GM21360 (cell line): ENCODE data around the gene TMEM236.
"Not testable (repeated sequence)": the region's sequence is repeated elsewhere in the genome, so short reads cannot be mapped to it uniquely, and the experiment has no call there.

Experiments used
- ATAC-seq: cut with Tn5 transposase; IDR thresholded peaks from one replicate; pipeline ENCODE4 v1.9.1; 2021; ENCODE audit warnings: mild to moderate bottlenecking, moderate library complexity; ENCODE audit not compliant: unreplicated experiment

The TMEM236 gene

GRCh38 chr10:17751781-17752445 lies at the start of gene TMEM236:
TMEM236 (plus strand) TSS chr10:17752201; CDS start chr10:17752296, 95 bp downstream.
- ATAC-seq, result no peak

GRCh38 chr10:17703706-17704105 lies 48.3 kb upstream of the TMEM236 start:
- no peak for ATAC-seq

DNA sequence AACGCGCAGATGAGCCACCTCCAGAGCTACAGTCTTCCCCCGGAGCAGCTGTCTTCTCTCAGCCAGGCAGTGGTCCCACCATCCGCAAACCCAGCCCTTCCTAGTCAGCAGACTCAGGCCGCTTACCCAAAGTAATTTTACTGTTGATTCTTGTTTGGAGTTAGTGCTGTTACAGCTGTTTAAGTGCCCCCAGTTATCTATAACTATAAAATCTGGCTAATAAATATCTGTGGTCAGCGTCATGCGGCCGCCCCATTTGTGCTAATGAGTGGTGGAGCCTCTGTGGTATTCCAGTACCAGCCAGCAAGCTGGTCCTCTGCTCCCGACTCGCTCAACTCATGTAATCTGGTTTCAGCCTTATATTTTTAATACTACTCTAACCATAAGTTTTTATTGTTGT lies 43.2 kb upstream of the TMEM236 start:
- ATAC-seq, result no peak

DNA sequence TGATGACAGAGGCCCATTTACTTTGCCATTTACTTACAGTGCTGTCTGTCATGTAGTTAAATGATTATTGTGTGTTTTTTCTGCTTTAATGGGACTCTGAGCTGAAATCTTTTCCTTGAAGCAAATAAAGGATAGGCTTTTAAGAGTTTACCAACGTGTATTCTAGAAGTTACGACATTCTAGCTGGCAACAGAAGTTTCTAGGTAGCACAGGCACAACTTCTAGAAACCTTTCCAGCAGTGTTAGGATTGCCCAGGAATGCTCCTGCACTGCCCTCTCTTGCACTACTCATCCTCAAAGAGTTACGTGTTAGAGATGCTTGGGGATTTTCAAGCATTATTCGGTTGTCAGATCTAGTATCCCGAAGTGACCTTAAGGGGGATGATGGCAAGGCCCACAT lies 42.5 kb upstream of the TMEM236 start:
- ATAC-seq, result no peak

- no peak for ATAC-seq
These were observed 41.8 kb upstream of the TMEM236 start for GRCh38 chr10:17710181-17710580.

DNA sequence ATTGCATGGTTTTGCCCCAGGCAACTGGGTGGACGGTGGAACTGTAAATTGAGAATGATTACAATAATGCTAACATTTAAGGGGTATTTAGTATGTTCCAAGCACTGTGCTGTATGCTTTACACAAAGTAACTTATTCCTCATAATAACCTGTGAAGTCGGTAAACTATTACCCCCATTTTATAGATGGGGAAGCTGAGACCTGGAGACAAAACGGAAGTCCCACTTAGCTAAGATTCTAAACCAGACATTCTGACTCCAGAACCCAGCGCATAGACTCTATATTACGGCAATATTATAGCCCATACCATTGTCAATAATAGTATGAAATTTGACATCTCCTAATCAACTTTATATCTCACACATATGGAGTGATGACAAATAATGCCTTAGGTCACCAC lies 39.9 kb upstream of the TMEM236 start:
- ATAC-seq, result no peak

DNA sequence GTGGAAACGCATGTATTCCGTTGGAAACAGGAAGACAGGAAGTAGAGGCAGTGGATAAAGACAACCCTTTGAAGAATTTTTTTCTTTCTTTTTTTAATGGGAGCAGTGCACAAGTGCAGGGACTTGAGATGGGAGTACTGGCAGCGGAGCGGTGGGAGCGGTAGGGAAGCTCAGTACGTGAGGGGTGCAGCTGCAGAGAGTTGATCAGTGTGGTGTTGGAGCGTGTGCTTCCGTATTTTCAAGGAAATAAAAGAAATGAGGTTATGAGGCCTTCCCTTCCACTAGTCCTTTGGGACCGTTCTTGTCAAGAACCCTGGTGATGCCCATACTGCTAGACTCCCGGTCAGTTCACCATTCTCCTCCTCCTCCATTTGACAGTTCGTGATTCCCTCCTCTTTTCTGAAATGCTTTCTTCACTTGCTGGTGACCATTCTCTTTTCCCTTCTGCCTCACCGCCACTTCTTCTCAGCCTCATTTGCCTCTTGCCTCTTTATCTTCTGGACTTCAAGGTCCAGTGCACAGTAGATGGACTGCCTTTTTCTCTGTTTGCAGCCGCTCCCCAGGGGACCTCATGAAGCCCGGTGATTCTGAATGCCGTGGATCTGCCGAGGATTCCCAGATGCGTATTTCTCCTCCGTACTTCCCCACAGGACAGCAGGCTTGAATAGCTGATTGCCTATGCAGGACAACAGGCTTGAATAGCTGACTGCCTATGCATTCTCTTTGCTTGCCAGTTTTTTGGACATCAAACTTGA lies 39.1 kb upstream of the TMEM236 start:
- ATAC-seq, result no peak

DNA sequence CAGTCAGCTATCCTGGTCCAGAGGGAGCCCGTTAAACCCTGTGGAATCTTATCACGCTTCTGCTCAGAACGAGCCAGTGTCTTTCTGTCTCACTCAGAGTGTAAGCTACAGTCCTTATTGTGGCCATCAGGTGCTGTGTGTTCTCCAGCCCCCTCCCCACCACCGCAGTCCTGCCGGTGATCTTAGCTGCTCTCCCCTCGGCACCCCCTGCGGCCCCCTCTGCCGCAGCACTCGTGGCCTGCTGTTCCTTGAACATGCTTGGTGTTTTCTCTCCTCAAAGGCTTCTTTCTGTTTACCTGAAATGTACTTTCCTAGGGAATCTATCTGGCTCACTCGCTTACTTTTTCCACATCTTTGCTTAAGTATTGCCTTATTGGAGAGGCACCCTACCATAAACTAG lies 38.2 kb upstream of the TMEM236 start:
- ATAC-seq, result no peak

GRCh38 chr10:17716161-17716560 lies 35.8 kb upstream of the TMEM236 start:
- ATAC-seq, result no peak

DNA sequence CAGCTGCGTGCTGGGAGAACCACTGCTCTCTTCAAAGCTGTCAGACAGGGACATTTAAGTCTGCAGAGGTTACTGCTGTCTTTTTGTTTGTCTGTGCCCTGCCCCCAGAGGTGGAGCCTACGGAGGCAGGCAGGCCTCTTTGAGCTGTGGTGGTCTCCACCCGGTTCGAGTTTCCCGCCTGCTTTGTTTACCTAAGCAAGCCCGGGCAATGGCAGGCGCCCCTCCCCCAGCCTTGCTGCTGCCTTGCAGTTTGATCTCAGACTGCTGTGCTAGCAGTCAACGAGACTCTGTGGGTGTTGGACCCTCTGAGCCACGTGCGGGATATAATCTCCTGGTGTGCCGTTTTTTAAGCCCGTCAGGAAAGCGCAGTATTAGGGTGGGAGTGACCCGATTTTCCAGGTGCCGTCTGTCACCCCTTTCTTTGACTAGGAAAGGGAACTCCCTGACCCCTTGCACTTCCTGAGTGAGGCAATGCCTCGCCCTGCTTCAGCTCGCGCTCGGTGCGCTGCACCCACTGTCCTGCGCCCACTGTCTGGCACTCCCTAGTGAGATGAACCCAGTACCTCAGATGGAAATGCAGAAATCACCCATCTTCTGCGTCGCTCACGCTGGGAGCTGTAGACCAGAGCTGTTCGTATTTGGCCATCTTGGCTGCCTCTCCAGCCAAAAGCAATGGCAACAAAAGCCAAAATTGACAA lies 29.5 kb upstream of the TMEM236 start:
- ATAC-seq, result not testable (repeated sequence)

GRCh38 chr10:17725703-17726102 lies 26.3 kb upstream of the TMEM236 start:
- ATAC-seq, result no peak

- ATAC-seq, result no peak
These were observed 22.4 kb upstream of the TMEM236 start for GRCh38 chr10:17729630-17730029.

DNA sequence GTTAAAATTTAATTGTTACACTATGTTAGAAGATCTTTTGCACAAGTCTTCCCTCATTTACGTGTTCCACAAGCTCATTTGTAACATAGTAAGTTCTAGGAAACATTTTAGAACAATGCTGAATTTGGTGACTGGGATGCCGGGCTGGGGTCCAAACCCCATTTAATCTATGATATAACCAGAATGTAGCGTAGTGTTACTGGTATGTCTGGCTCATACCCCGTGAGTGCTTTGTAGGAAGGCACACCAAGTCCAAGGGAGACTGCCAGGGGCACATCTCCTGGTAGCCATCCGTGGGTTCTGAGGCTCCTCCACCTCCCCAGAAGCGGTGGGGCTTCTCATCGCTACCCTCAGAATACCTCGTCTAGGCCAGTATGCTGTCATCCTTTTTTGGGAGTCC lies 21.3 kb upstream of the TMEM236 start:
- ATAC-seq, result no peak

DNA sequence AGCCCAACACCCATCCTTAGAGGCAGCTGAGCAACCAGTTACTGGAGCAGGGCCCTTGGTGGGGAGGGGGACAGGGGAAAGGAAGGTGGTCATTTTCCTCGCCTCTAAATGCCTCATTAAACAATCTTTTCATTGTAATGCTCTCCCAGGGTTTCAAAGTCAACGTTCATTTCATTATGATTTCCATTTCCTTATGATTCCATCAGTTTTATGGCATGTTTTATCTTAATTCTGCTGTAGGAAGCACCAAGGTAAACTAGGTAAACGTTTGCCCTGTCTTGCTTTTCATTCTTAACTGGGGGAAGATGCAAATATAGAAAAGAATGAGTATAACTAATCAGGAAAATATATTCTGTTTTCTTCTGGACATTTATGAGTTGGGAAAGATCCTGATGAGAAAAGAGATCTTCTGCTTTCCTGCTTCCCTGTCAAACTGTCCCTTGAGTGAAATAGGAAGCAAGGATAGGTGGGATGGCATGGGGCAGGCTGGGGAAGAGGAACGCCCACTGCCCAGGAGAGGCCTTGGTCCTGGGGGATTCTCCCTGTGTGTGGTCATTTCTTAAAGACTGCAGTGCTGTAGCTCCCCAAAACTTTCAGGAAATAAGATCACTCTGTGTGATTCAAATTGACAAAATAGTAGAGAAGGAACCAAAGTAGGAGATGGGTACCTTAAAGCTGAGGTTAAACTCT lies 20.5 kb upstream of the TMEM236 start:
- ATAC-seq, result no peak

DNA sequence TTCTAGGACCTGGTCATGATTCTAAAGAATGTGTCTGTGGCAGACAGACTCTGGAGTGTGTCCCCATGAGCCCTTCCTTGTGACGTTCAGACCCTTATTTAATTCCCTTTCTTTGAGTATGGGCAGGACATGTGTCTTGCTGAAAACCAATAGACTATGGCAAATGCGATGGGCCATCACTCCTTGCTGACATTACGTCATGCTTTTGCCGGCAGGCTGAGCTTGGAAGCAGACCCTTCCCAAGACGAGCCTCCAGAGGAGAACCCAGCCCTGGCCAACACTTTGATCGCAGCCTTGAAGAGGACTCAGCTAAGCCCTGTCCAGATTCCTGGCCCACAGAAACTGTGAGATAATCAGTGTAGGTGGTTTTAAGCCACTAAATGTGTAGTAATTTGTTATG lies 18.4 kb upstream of the TMEM236 start:
- ATAC-seq, result no peak

DNA sequence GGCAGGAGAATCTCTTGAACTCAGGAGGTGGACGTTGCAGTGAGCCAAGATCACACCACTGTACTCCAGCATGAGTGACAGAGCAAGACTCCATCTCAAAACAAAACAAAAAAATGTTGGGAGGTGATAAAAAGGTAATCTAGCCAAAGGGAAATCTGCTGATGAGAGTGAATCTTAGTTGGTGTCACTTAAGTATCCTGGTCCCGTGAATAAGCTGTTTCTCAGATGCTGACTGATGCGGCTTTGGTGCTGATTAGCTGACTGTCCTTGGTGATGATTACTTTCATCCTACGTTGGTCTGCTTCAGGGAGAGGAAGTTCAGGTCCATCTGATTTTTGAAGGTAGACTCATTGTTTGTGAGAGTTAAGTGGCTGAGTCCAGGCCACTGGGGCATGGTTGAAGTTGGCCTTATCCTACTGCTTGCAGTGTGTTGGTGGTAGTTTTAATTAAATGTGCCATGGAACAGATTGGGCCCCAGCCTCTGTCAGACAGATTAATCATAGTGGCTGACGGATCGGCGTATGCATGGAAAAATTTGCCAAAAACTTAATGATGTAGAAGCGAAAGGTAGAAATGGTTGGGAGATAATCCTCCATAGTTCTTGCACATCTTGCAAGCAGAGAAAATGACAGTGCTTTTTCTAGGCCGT lies 17.4 kb upstream of the TMEM236 start:
- no peak for ATAC-seq

- ATAC-seq, result no peak
These were observed 16.6 kb upstream of the TMEM236 start for GRCh38 chr10:17735166-17735941.

DNA sequence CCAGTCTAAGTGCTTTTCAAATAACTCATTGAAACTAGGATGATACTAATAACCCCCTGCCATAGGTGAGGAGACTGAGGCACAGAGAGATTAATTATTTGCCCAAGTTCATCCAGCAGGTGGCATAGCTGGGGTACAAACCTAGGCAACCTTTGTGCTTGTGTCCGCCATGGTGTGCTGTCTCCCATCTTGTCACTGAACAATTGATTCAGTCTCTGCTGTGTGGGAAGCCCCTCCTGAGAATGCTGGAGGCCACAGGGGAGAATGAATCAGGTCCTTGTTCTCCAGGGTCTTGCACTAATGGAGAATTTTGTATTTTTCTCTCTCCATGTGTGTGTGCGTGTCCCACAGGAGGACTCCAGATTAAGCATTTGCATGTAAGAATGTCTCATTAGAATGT lies 15.8 kb upstream of the TMEM236 start:
- ATAC-seq, result no peak

GRCh38 chr10:17737027-17737965 lies 14.7 kb upstream of the TMEM236 start:
- no peak for ATAC-seq
